ENCODE results near the gene EMX1.

DNA sequence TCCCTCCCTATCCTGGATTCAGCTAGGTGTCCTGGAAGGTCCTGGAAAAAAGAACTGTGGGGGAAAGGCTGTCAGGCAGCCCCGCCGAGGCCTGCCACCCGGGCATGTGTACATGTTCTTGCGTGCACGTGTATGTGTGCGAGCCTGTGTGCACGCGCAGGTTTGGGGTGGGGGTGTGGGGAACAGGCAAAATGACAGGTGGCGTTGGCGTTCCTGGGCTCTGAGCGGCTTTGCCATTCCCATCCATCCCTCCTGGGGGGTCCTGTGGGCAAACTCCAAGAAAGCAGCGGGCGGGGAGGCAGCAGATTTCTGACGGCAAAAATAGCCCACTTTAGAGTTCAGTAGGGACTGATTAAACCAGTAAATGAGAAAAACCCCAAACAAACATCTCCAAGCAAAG lies 35.6 kb downstream of the EMX1 start:
- TF ChIP-seq, protein P1, sequence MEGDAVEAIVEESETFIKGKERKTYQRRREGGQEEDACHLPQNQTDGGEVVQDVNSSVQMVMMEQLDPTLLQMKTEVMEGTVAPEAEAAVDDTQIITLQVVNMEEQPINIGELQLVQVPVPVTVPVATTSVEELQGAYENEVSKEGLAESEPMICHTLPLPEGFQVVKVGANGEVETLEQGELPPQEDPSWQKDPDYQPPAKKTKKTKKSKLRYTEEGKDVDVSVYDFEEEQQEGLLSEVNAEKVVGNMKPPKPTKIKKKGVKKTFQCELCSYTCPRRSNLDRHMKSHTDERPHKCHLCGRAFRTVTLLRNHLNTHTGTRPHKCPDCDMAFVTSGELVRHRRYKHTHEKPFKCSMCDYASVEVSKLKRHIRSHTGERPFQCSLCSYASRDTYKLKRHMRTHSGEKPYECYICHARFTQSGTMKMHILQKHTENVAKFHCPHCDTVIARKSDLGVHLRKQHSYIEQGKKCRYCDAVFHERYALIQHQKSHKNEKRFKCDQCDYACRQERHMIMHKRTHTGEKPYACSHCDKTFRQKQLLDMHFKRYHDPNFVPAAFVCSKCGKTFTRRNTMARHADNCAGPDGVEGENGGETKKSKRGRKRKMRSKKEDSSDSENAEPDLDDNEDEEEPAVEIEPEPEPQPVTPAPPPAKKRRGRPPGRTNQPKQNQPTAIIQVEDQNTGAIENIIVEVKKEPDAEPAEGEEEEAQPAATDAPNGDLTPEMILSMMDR (conservative IDR thresholded peaks at IDR 0.05; ENCODE audit: low read length) = no peak
- TF ChIP-seq EZH2phosphoT487 (IDR thresholded peaks at IDR 0.05; ENCODE audit: borderline replicate concordance) = no peak
